HUES6 (cell line): Measurements from ENCODE around the gene MXRA8.
A peak's percentile ranks its signal among the peaks of the same experiment; 100 is the strongest.

Experiments
- H3K27ac ChIP-seq: 2 replicates; pipeline ENCODE4 v1.7.0; 2013; ENCODE audit warnings: low read depth, mild to moderate bottlenecking, low read length, inconsistent platforms
- H3K27me3 ChIP-seq: 2 replicates; pipeline ENCODE4 v1.6.1; 2013; ENCODE audit warnings: low read length; ENCODE audit not compliant: control insufficient read depth, insufficient read depth
- H3K36me3 ChIP-seq: 2 replicates; pipeline ENCODE4 v1.6.1; 2013; ENCODE audit warnings: low read length; ENCODE audit not compliant: control insufficient read depth, insufficient read depth
- H3K4me1 ChIP-seq: 2 replicates; pipeline ENCODE4 v1.6.1; 2013; ENCODE audit warnings: low read length; ENCODE audit not compliant: control insufficient read depth, insufficient read depth
- H3K4me3 ChIP-seq: 2 replicates; pipeline ENCODE4 v1.5.1; 2013; ENCODE audit warnings: low read depth, low read length
- H3K9ac ChIP-seq: one replicate; pipeline ENCODE4 v1.6.1; 2013; ENCODE audit warnings: mild to moderate bottlenecking, low read length
- H3K9me3 ChIP-seq: 2 replicates; pipeline ENCODE4 v1.6.1; 2013; ENCODE audit warnings: low read depth, low read length; ENCODE audit not compliant: control insufficient read depth, insufficient read depth

Gene MXRA8

DNA sequence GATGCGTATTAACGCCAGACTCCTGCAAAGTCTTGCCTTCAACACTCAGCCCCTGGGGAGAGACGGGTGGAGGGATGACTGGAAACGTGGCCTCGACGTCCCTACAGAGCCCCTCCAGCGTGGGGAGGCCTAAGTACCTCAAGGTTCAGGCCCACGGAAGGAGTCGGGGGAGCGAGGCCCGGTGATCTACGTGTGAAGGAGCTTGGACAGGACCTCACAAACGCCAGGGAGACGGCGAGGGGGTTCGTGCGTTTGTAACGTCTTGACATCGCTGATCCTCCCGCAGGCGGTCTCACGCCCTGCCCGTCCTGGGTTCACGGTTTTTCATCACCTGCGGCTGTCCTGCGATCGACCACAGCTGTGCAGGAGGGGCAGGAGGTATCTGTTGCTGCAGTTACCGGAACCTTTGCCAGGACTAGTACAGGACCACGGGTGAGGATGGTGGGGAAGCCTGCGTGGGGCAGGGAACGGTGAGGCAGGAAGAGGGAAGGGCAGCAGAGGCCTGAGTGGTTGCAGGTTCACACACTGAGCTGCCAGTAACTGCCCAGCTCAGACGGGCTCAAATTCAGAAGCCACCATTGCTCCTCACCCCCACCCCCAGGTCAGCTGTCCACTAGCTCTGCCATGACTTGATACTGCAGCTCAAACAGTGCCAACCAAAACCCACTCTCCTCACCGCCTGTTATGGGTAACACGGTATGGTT, 41.7 kb upstream of the MXRA8 start:
- Histone ChIP-seq H3K9me3 (no peaks in the 10 kb centered on the region), H3K4me3 (peak overlapping the region; percentile 99), H3K9ac (peak overlapping the region; percentile 97), H3K4me1 (peaks cover 12% of the 10 kb centered on the region), H3K36me3 (peaks cover 77% of the 10 kb centered on the region), H3K27me3 (no peaks in the 10 kb centered on the region), H3K27ac (peak overlapping the region; percentile 92)

DNA sequence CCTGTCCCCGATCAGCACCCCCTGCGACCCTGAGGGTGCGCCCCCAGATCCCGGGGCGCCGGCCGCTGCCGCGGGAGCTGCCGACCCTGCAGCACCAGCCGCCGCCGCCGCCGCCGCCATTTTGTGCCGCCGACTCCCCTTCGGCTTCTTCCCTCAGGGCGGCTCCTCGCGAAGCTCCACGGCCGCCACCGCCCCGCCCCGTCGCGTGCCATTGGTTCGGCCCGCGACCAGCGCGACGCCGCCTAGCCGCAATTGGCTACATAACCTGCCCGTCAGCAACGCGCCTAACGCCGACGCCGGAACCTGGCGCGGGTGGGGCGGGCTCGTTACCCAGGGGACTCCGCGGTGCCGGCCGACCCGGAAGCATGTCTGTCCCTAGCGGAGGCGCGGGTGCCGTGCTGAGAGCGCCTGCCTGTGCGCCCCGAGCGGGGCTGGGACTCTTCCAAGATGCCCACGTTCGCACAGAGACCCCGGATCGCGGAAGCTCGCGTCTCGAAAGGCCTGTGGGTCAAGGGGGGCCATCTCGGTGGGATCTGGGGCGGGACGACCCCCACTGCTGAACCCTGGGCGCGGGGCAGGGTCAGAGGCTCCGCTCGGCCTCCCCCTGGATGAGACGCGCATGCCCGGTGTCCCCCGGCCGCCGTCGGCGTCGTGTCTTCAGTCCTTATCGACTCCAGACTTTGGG, 41.0 kb upstream of the MXRA8 start, which contains the start of gene CCNL2:
TSS of gene CCNL2 (minus strand) at position 149 of the 685 bp plus-strand sequence. CDS start at position 120, 29 bp downstream.
- peak within 1 kb of the TSS; percentile 92 for H3K27ac ChIP-seq
- no peaks in the 10 kb centered on the region for H3K9me3 ChIP-seq
- peaks cover 76% of the 10 kb centered on the region for H3K36me3 ChIP-seq
- peaks cover 12% of the 10 kb centered on the region for H3K4me1 ChIP-seq
- H3K4me3 ChIP-seq: peak within 1 kb of the TSS; percentile 99
- no peaks in the 10 kb centered on the region for H3K27me3 ChIP-seq
- H3K9ac ChIP-seq: peak within 1 kb of the TSS; percentile 100

DNA sequence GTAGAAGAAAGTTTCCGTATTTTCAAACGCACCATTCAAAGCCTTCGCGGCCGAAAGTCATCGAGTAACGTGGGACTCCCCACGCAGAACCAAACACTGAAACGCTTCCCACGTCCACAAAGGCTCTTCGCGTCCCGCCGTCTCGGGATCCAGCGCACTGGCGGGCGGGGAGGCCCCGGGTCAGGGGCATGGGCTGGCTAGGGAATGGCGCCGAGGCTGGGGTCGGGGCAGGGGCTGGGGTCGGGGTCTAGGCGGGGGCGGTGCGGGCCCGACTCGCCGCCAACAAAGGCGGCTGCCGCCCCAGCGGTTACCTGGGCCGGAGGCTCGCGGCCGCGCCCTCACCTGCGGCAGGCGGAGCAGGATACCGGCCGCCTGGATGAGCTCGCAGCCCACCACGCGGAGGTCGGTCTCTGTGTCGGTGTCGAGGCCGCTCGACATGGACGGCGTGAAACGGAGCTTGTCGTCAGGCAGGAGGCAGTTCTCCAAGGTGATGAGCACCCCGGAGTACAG, 40.4 kb upstream of the MXRA8 start:
- Histone ChIP-seq H3K27ac (peak overlapping the region; percentile 92), H3K4me3 (peak overlapping the region; percentile 99), H3K4me1 (peaks cover 12% of the 10 kb centered on the region), H3K9me3 (no peaks in the 10 kb centered on the region), H3K9ac (peak overlapping the region; percentile 100), H3K27me3 (no peaks in the 10 kb centered on the region), H3K36me3 (peaks cover 78% of the 10 kb centered on the region)

DNA sequence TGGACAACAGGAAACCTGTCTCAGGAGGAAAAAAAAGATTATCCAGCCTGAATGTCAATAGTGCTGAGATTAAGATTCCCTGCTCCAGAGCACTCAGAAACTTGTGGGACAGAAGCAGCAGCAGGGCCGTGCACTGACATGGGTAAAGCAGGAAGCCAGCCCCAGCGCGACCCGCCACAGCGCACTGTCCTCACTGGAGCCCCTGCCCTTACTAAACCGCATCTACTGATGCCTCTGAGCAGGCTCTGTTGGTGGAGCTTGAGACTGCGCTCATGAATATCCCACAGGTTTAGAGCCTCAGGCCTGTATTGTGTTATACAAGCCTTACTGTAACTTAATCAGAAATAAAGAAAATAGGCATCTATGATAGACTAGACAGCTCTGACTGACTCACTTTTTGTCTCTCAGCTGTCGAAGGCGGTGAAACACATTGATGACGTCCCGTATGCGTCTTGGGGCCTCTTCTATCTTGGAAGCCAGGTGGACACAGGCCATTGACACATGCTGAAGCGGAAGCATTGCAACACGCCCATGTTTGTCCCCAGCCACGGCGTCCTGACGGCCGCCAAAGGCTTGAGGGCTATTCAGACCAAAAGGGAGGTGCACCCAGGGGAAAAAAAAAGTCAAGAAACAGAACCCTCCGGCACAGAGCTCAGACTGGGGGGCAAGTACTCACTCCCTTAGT, 39.6 kb upstream of the MXRA8 start:
- Histone ChIP-seq H3K9ac (peak overlapping the region; percentile 100), H3K4me1 (peaks cover 12% of the 10 kb centered on the region), H3K9me3 (no peaks in the 10 kb centered on the region), H3K4me3 (peak overlapping the region; percentile 99), H3K27ac (peak overlapping the region; percentile 92; the same call in 1 of the 2 replicates), H3K36me3 (peaks cover 79% of the 10 kb centered on the region), H3K27me3 (no peaks in the 10 kb centered on the region)

DNA sequence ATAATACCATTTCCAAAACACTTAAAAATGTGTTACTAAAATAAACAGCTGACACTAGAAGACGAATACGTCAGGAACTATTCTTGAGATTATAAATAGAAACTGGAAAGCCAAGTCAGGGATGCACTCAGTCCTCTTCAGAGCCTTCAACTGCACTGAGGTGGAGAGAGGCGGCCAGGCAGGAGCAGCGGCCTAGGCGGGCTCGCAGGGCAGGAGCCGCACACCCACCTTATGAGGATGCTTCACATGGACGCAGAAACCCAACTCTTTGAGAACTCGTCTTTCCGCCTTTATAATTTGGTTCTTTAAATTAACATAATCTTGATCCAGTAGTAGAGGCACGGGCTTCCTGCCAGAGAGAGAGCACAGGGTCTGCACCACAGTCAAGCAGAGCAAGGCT, 36.8 kb upstream of the MXRA8 start:
- no peak overlapping the region for H3K27ac ChIP-seq
- no peak overlapping the region for H3K4me3 ChIP-seq
- H3K36me3 ChIP-seq: peaks cover 79% of the 10 kb centered on the region
- H3K4me1 ChIP-seq: peaks cover 8% of the 10 kb centered on the region
- no peaks in the 10 kb centered on the region for H3K27me3 ChIP-seq
- no peak overlapping the region for H3K9ac ChIP-seq
- H3K9me3 ChIP-seq: no peaks in the 10 kb centered on the region

DNA sequence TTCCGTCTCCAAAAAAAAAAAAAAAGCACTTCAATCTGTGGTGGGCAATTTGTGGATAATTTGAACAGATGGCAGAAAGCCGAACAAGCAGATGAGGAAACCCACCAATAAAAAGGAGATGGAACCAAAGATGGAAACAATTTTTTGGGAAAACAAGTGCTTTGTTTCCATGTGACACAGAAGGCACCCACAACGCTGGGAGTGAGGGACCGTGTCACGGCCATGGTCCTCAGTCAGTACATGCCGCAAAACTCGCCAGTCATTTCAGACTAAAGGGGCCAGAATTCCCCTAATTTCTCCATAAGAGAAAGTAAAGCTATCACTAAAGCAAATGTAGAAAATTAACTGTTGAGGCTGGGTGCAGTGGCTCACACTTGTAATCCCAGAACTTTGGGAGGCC, 35.8 kb upstream of the MXRA8 start:
- no peak overlapping the region for H3K9ac ChIP-seq
- H3K9me3 ChIP-seq: no peaks in the 10 kb centered on the region
- H3K36me3 ChIP-seq: peaks cover 86% of the 10 kb centered on the region
- no peak overlapping the region for H3K27ac ChIP-seq
- H3K4me1 ChIP-seq: peaks cover 7% of the 10 kb centered on the region
- no peaks in the 10 kb centered on the region for H3K27me3 ChIP-seq
- no peak overlapping the region for H3K4me3 ChIP-seq

DNA sequence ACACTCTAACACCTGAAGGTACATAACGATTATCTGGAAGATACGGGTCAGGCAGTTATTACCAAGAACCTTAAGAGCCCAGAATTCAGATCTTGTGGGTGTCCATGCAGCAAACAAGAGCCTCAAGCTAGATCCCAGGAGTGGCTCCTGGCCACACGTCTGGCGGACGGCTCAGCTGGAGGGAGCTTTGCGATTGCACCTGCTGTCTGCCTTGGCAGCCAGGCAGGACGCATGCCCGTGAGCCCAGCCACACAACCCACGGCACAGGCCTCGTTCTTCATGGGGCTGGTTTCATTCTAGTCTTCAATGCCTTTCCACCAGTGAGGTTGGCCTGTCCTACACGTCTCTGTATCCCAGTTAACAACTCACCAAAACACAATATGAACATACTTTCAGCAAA, 35.1 kb upstream of the MXRA8 start:
- Histone ChIP-seq H3K4me1 (peaks cover 7% of the 10 kb centered on the region), H3K9ac (no peak overlapping the region), H3K36me3 (peaks cover 93% of the 10 kb centered on the region), H3K27ac (no peak overlapping the region), H3K27me3 (no peaks in the 10 kb centered on the region), H3K9me3 (no peaks in the 10 kb centered on the region), H3K4me3 (no peak overlapping the region)

DNA sequence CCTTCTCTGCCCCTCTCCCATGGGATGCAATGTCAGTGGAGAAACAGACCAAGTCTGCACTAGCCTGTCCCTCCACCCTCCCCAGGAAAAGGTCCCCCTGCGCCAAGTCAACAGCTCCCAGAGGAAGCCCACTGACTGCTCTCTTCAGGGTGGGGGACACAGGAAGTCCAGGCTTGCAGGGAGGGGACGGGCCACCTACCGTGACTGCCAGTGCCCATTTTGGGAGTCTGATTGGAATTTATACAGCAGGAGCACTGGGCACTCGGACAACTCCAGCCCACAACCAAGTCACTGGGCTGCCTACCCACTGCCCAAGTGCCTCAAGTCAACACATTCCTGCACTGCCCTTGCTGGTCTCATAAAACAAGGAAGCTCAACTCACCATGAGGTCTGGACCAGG, 34.7 kb upstream of the MXRA8 start:
- Histone ChIP-seq H3K4me1 (peaks cover 3% of the 10 kb centered on the region), H3K4me3 (no peak overlapping the region), H3K9ac (no peak overlapping the region), H3K36me3 (peaks cover 93% of the 10 kb centered on the region), H3K9me3 (no peaks in the 10 kb centered on the region), H3K27me3 (no peaks in the 10 kb centered on the region), H3K27ac (no peak overlapping the region)

DNA sequence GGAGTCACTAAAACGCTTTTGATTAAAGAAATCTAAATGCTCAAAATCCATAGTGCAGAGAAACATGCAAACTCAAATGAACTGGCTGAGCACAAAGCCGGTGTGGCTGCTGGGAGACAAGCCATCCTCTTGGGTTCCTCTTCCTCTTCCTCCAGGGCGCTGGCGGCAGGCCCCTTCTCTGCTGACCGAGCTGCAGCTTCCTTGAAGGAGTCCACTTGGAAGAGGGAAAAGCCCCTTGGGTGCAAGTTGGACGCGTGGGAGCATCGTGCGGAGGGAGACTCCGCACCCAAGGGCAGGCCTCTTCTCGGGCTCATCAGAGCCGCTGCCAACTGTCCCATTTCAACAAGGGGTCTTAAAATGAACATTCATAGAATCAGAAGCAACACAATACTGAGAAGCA, 32.9 kb upstream of the MXRA8 start:
- Histone ChIP-seq H3K27ac (no peak overlapping the region), H3K36me3 (peaks cover 97% of the 10 kb centered on the region), H3K4me3 (no peak overlapping the region), H3K9ac (no peak overlapping the region), H3K27me3 (no peaks in the 10 kb centered on the region), H3K9me3 (no peaks in the 10 kb centered on the region), H3K4me1 (no peaks in the 10 kb centered on the region)

DNA sequence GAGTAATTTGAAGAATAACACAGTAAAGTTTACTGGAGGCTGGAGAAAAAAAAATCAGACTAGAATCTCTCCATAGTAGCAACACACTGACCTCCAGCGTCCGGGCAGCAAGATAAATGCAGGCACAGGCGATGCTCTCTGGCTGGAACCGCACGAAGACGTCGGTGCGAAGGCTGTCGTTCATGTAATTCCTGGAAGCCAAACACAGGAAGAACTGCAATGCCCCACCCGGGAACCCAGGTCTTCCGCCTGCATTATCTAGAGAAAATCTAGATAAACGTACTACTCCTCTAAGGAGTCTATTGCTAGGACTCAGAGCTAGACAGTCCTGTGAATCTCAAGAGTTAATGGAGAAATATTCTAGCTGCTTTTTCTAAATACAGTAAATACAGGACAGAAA, 32.3 kb upstream of the MXRA8 start:
- Histone ChIP-seq H3K9me3 (no peaks in the 10 kb centered on the region), H3K36me3 (peaks cover 99% of the 10 kb centered on the region), H3K27ac (no peak overlapping the region), H3K4me3 (no peak overlapping the region), H3K9ac (no peak overlapping the region), H3K4me1 (no peaks in the 10 kb centered on the region), H3K27me3 (no peaks in the 10 kb centered on the region)

DNA sequence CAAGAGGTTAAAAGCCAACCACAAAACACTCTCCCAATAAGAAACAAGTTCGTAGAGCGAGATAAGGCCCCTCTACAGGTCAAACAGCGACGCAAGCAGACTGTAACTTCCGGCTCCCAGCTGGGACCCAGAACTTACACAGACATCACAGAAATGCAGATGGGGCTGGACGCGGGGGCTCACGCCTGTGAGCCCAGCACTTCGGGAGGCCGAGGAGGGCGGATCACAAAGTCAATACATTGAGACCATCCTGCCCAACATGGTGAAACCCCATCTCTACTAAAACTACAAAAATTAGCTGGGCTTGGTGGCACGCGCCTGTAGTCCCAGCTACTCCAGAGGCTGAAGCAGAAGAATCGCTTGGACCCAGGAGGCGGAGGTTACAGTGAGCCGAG, 29.7 kb upstream of the MXRA8 start:
- H3K9me3 ChIP-seq: no peaks in the 10 kb centered on the region
- H3K27me3 ChIP-seq: no peaks in the 10 kb centered on the region
- no peak overlapping the region for H3K9ac ChIP-seq
- peaks cover 82% of the 10 kb centered on the region for H3K36me3 ChIP-seq
- no peaks in the 10 kb centered on the region for H3K4me1 ChIP-seq
- H3K4me3 ChIP-seq: no peak overlapping the region
- no peak overlapping the region for H3K27ac ChIP-seq
